ENCODE data around the gene RPL21. TPM values are rescaled to one million over a fixed set of nuclear protein-coding genes. Genes with fewer than 3 reads are reported as not detected.
A peak's percentile ranks its signal among the peaks of the same experiment; 100 is the strongest.

RPL21 gene
- total and polyA plus RNA-seq, 12 donors, result 400 to 1,800 (median 793) TPM

DNA sequence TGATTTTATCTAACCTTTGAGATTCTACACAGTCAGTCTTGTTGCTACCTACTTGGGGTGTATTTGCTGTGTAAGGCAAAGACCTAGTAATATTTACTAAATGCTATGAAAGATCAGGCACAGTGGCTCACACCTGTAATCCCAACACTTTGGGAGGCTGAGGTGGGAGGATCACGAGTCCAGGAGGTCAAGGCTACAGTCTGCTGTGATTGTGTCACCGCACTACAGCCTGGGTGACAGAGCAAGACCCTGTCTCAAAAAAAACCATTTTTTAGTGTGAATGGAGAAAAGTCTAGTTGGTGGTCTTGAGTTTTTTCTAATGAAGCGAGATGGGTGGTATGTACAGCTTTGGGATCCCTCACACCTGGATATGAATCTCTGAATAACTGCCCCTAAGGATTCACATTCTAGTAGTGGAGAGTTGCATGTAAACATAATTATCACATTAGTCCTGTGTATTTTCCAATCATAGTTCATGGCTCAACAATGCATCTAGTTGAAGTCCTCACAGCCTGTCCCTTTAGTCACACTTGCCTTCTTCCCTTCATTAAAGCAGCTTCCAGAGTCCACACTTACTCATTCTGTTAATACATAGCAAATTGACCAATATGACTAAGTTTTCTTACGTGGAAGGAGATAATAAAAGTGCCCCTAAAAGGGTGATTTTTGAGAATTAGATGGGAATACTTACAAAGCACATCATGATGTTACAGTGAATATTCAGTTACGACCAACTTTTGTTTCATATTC lies 7.5 kb downstream of the RPL21 start:
- intact Hi-C loops (cut with DNase I), result no loop called here
- H3K27ac ChIP-seq, result no peak overlapping the region
- TF ChIP-seq, protein P1, sequence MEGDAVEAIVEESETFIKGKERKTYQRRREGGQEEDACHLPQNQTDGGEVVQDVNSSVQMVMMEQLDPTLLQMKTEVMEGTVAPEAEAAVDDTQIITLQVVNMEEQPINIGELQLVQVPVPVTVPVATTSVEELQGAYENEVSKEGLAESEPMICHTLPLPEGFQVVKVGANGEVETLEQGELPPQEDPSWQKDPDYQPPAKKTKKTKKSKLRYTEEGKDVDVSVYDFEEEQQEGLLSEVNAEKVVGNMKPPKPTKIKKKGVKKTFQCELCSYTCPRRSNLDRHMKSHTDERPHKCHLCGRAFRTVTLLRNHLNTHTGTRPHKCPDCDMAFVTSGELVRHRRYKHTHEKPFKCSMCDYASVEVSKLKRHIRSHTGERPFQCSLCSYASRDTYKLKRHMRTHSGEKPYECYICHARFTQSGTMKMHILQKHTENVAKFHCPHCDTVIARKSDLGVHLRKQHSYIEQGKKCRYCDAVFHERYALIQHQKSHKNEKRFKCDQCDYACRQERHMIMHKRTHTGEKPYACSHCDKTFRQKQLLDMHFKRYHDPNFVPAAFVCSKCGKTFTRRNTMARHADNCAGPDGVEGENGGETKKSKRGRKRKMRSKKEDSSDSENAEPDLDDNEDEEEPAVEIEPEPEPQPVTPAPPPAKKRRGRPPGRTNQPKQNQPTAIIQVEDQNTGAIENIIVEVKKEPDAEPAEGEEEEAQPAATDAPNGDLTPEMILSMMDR (IDR thresholded peaks at IDR 0.05), result no peak
- peaks cover 0 to 50% of the 10 kb centered on the region in 2 donors for H3K36me3 ChIP-seq (replicated peaks in 1 of 2)
- 81 to 93% (median 91%) methylated on average over 5 of the region's 5 CpGs for WGBS, 4 donors
- H3K4me3 ChIP-seq, result no peak overlapping the region
- DNase-seq, result no peak
- H3K27me3 ChIP-seq, result no peaks in the 10 kb centered on the region
- peaks cover 0 to 36% of the 10 kb centered on the region in 2 donors for H3K4me1 ChIP-seq (replicated peaks in 1 of 2)
- no peaks in the 10 kb centered on the region for H3K9me3 ChIP-seq (replicated peaks in 1 of 3)

DNA sequence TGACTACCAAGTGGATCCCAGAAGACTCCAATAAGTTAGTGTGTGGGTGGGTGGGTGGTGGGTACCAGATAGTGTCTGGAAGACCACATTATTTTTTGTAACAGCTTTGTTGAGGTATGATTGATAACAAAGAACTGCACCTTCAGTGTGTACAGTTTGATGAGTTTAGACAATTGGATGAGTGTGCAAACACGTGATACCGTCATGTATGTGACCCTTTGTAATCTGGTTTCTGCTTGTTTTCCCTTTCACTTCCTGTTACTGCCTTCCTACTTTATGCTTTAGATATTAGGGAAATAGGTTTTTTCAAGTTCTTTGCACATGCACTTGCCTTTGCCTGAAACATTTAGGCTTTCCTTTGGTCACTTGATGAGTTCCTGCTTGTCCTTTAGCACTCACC lies 8.5 kb downstream of the RPL21 start:
- intact Hi-C loops (cut with DNase I), result no loop called here
- TF ChIP-seq POLR2A (IDR thresholded peaks at IDR 0.05), result no peak
- TF ChIP-seq, protein P1 (IDR thresholded peaks at IDR 0.05), result no peak
- H3K27ac ChIP-seq, result peak overlapping the region in 2 of 5 donors; percentile 17
- peaks cover 0 to 40% of the 10 kb centered on the region in 2 donors for H3K36me3 ChIP-seq (replicated peaks in 1 of 2)
- H3K4me1 ChIP-seq (replicated peaks in 1 of 2), result peaks cover 0 to 33% of the 10 kb centered on the region in 2 donors
- H3K9me3 ChIP-seq (replicated peaks in 1 of 3), result no peaks in the 10 kb centered on the region
- H3K4me3 ChIP-seq, result no peak overlapping the region
- no peak for DNase-seq
- WGBS, 4 donors, result 51 to 70% (median 64%) methylated on average over 2 of the region's 2 CpGs
- no peaks in the 10 kb centered on the region for H3K27me3 ChIP-seq

DNA sequence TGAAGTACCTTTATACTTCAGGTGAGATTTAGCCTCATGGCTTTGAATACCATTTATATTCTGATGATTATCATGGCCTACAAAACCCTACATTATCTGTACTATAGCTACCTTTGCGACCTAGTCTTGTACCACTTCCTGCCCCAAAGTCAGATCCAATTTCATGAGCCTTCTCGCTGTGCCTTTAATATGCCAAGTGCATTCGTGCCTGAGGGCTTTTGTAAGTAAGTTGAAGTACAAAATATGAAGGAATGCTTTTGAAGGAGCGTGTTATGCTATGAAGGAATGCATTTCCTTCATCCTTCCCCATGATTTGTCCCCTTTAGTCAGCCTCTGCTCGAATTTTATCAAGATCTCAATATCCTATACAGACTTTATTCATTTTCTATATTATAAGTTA lies 10.0 kb downstream of the RPL21 start:
- no peak for TF ChIP-seq POLR2A (IDR thresholded peaks at IDR 0.05)
- TF ChIP-seq, protein P1 (IDR thresholded peaks at IDR 0.05), result no peak
- H3K4me1 ChIP-seq (replicated peaks in 1 of 2), result peaks cover 0 to 24% of the 10 kb centered on the region in 2 donors
- intact Hi-C loops (cut with DNase I), result no loop called here
- 83 to 90% (median 87%) methylated on average over 5 of the region's 5 CpGs for WGBS, 4 donors
- H3K4me3 ChIP-seq, result no peak overlapping the region
- no peaks in the 10 kb centered on the region for H3K27me3 ChIP-seq
- H3K27ac ChIP-seq, result no peak overlapping the region
- DNase-seq, result no peak
- peaks cover 0 to 24% of the 10 kb centered on the region in 2 donors for H3K36me3 ChIP-seq (replicated peaks in 1 of 2)
- H3K9me3 ChIP-seq (replicated peaks in 1 of 3), result no peaks in the 10 kb centered on the region

DNA sequence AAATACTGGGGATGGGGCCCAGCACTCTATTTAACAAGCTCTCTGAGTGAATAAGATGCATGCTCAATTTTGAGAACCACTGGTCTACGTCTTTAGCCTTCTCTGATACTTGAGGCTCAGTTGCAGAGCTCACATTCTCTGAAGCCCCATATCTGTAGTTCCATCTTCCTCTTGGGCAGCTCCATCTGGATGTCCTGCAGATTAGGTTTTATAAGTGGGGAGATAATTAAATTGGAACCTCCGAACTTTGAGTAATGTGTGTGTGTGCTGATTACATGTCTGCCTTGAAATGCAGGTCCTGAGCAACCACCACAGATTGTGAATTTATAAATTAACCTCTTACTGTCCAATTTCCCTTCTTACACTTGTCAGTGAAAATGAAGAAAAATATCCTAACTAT lies 12.1 kb downstream of the RPL21 start:
- Histone ChIP-seq H3K27ac (peak overlapping the region in 1 of 5 donors; percentile 18), H3K36me3 (replicated peaks in 1 of 2) (peaks cover 0 to 4% of the 10 kb centered on the region in 2 donors), H3K27me3 (no peaks in the 10 kb centered on the region), H3K9me3 (replicated peaks in 1 of 3) (no peaks in the 10 kb centered on the region), H3K4me3 (no peak overlapping the region), H3K4me1 (replicated peaks in 1 of 2) (peaks cover 0 to 36% of the 10 kb centered on the region in 2 donors)
- 37 to 61% (median 51%) methylated on average over 2 of the region's 2 CpGs for WGBS, 4 donors
- no peak for DNase-seq
- intact Hi-C loops (cut with DNase I), result no loop called here
- no peak for TF ChIP-seq POLR2A (IDR thresholded peaks at IDR 0.05)
- TF ChIP-seq, protein P1 (IDR thresholded peaks at IDR 0.05), result no peak
